B cell (primary cell): ENCODE data around the gene S1PR3.

Experiments
- CTCF ChIP-seq: fragments of 200-600 bp; IDR thresholded peaks from one replicate; pipeline ENCODE4 v1.8.0; 2022; ENCODE audit warnings: antibody characterized with exemption, mild to moderate bottlenecking
- EZH2 ChIP-seq: IDR thresholded peaks from 2 replicates; pipeline ENCODE4 v1.6.1; 2012; ENCODE audit warnings: borderline replicate concordance, low read depth, mild to moderate bottlenecking, moderate library complexity, low read length; ENCODE audit not compliant: insufficient read depth, poor library complexity, severe bottlenecking

GRCh38 chr9:89039104-89039465, 47.8 kb downstream of the S1PR3 start:
- TF ChIP-seq EZH2 (no peak), CTCF (no peak)
